ENCODE data around the gene LRRC4B. TPM values are rescaled to one million over a fixed set of nuclear protein-coding genes. Genes with fewer than 3 reads are reported as not detected.
"Not testable (repeated sequence)": the region's sequence is repeated elsewhere in the genome, so short reads cannot be mapped to it uniquely, and the experiment has no call there.

Gene LRRC4B
- total RNA-seq, 1 donor from 2014 or later = 4.6 TPM

DNA sequence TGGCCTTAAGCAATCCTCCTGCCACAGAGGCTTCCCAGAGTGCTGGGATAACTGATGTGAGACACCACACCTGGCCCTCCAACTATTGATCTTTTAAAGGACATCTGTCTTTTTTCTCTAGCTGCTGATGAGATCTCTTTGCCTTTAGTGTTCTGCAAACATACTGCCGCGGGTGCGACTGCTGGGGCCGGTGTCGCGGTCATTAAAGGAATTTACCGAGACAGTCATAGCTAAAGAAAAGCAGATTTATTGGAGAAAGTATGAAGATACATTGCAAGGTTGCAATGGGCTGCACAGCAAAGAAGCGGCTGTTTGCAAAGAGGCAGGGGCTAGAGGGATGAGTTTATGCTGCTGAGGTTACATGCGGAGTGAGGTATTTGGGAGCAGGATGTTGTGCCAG is 31.2 kb upstream of the LRRC4B start:
- peaks cover 26% of the 10 kb centered on the region for H3K27me3 ChIP-seq
- intact Hi-C loops (cut with DNase I) = no loop called here

DNA sequence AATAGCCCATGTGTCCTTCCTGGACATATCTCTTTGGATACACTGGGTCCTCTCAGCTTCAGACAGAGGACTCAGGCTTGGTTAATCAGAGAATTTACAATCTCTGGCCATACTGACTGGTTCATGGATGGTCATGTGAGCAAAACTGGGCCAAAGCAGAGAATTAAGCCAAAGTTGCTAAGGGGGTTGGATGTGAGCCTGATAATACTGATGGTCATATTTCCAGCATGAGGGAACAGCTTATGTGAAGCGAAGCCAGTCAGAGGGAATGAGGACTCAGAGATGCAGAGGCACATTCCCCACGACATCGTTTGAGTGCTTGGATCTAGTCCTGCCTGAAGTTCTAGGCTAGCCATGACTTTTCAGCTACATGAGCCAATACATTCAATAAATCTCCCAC is 22.0 kb upstream of the LRRC4B start:
- intact Hi-C loops (cut with DNase I) = no loop called here
- Histone ChIP-seq H3K36me3 (no peaks in the 10 kb centered on the region), H3K27me3 (no peaks in the 10 kb centered on the region), H3K4me1 (no peaks in the 10 kb centered on the region), H3K9me3 (no peaks in the 10 kb centered on the region), H3K4me3 (no peak overlapping the region), H3K27ac (no peak overlapping the region)
- no peak for DNase-seq
- TF ChIP-seq, protein P1, sequence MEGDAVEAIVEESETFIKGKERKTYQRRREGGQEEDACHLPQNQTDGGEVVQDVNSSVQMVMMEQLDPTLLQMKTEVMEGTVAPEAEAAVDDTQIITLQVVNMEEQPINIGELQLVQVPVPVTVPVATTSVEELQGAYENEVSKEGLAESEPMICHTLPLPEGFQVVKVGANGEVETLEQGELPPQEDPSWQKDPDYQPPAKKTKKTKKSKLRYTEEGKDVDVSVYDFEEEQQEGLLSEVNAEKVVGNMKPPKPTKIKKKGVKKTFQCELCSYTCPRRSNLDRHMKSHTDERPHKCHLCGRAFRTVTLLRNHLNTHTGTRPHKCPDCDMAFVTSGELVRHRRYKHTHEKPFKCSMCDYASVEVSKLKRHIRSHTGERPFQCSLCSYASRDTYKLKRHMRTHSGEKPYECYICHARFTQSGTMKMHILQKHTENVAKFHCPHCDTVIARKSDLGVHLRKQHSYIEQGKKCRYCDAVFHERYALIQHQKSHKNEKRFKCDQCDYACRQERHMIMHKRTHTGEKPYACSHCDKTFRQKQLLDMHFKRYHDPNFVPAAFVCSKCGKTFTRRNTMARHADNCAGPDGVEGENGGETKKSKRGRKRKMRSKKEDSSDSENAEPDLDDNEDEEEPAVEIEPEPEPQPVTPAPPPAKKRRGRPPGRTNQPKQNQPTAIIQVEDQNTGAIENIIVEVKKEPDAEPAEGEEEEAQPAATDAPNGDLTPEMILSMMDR (IDR thresholded peaks at IDR 0.05) = no peak
- no peak for ATAC-seq

More for the DNA sequence above, 31.2 kb upstream of the LRRC4B start:
- Histone ChIP-seq H3K27ac (no peak overlapping the region), H3K9me3 (no peaks in the 10 kb centered on the region), H3K36me3 (no peaks in the 10 kb centered on the region), H3K4me1 (no peaks in the 10 kb centered on the region), H3K4me3 (no peak overlapping the region)
- ATAC-seq (no peak), DNase-seq (no peak)
- TF ChIP-seq, protein P1 (IDR thresholded peaks at IDR 0.05) = no peak

DNA sequence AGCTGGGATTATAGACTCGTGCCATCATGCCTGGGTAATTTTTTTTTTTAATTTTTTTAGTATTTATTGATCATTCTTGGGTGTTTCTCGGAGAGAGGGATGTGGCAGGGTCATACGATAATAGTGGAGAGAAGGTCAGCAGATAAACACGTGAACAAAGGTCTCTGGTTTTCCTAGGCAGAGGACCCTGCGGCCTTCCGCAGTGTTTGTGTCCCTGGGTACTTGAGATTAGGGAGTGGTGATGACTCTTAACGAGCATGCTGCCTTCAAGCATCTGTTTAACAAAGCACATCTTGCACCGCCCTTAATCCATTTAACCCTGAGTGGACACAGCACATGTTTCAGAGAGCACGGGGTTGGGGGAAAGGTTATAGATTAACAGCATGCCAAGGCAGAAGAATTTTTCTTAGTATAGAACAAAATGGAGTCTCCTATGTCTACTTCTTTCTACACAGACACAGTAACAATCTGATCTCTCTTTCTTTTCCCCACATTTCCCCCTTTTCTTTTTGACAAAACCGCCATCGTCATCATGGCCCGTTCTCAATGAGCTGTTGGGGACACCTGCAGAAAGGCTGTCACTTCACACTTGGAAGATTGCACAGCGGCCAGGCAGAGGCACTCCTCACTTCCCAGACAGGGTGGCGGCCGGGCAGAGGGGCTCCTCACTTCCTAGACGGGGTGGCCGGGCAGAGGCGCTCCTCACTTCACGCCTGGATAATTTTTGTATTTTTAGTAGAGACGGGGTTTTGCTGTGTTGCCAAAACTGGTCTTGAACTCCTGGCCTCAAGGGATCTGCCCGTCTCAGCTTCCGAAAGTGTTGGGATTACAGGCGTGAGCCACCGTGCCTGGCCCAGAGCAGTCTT is 13.8 kb upstream of the LRRC4B start:
- H3K27ac ChIP-seq; H3K27me3 ChIP-seq; ATAC-seq; H3K9me3 ChIP-seq; DNase-seq; H3K36me3 ChIP-seq; H3K4me1 ChIP-seq; H3K4me3 ChIP-seq; intact Hi-C loops (cut with DNase I): not testable (repeated sequence)

DNA sequence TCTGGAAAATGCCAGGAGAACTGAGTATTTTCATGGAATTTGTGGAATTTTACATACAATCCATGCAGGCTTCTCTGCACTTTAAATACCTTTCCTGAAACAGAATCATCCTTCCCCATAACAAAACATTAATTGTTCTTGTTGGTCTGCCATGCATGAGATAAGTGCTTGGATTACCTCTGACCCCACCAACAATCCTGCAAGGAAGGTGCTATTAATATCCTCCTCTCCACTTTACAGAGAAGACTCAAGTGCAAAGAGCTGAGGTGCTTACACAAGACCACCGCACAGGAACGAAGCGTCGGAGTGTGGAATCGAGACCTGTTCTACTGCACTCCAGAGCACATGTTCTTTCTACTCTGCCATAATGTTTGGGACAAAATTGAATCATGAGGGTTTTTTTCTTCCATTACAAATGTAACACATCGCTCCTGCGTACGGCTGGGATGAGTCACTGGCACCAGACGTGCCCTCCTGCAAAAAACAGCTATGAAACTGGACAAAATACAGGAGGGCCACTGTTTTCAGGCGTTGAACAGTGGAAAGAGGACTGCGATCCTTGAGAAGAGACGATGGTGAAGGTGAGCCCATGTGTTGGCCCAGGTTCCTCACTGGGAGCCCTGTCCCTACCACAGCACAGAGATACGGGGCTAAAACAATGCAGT is 12.9 kb upstream of the LRRC4B start:
- Histone ChIP-seq H3K4me3 (no peak overlapping the region), H3K27ac (no peak overlapping the region), H3K36me3 (no peaks in the 10 kb centered on the region), H3K27me3 (no peaks in the 10 kb centered on the region), H3K9me3 (no peaks in the 10 kb centered on the region), H3K4me1 (no peaks in the 10 kb centered on the region)
- TF ChIP-seq, protein P1 (IDR thresholded peaks at IDR 0.05) = no peak
- no peak for ATAC-seq
- DNase-seq = no peak
- intact Hi-C loops (cut with DNase I) = no loop called here

DNA sequence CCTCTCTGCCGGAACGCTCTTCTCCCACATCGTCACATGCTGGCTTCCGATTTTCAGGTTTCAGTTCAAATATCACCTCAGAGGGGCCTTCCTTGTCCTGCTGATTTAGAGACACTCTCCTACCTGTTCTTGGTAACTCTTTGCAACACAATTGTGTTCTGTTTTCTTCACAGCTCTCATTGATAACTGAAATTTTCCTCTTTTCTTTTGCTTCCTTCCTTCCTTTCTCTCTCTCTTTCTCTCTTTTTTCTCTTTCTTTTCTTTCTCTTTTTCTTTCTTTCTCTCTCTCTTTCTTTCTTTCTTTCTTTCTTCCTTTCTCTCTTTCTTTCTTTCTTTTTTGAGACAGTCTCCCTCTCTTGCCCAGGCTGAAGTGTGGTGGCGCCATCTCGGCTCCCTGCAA is 12.0 kb upstream of the LRRC4B start:
- H3K4me1 ChIP-seq = no peaks in the 10 kb centered on the region
- DNase-seq (no peak), ATAC-seq (no peak)
- H3K27me3 ChIP-seq = no peaks in the 10 kb centered on the region
- TF ChIP-seq, protein P1 (IDR thresholded peaks at IDR 0.05) = no peak
- H3K27ac ChIP-seq = no peak overlapping the region
- no peak overlapping the region for H3K4me3 ChIP-seq
- no peaks in the 10 kb centered on the region for H3K9me3 ChIP-seq
- H3K36me3 ChIP-seq = no peaks in the 10 kb centered on the region
- intact Hi-C loops (cut with DNase I) = no loop called here

DNA sequence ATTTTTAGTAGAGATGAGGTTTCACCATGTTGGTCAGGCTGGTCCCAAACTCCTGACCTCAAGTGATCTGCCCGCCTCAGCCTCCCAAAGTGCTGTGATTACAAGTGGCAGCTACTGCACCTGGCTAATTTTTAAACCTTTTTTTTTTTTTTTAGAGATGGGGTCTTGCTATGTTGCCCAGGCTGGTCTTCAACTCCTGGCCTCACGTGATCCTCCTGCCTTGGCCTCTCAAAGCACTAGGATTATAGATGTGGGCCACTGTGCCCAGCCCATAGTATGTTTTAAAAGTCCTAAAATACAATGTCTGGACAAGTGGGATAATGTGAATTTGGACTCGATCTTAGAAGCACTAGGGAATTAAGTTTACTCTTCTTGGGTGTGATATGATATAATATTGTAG is 8.5 kb upstream of the LRRC4B start:
- H3K4me1 ChIP-seq; H3K4me3 ChIP-seq; H3K27ac ChIP-seq; intact Hi-C loops (cut with DNase I); H3K27me3 ChIP-seq; H3K36me3 ChIP-seq; ATAC-seq; DNase-seq; H3K9me3 ChIP-seq: not testable (repeated sequence)
